DOHH2 (cell line): ENCODE data around the gene CAPZB.

Source experiments
- H3F3A ChIP-seq: fragments of 200-600 bp; sonication (generic), shearing (Covaris generic); 2 replicates; pipeline ENCODE4 v1.6.0; 2016; ENCODE audit warnings: antibody characterized with exemption, mild to moderate bottlenecking; ENCODE audit not compliant: control insufficient read depth, insufficient read depth
- H3K27ac ChIP-seq: fragments of 200-600 bp; sonication (generic); 2 replicates; pipeline ENCODE4 v1.5.1; 2014; ENCODE audit warnings: low read depth, mild to moderate bottlenecking, low read length, moderate library complexity
- H3K27me3 ChIP-seq: fragments of 200-600 bp; sonication (generic); 2 replicates; pipeline ENCODE4 v1.6.1; 2014; ENCODE audit warnings: mild to moderate bottlenecking, low read length, mixed read lengths; ENCODE audit not compliant: control insufficient read depth
- H3K36me3 ChIP-seq: fragments of 200-600 bp; sonication (generic); 2 replicates; pipeline ENCODE4 v1.6.1; 2014; ENCODE audit warnings: mild to moderate bottlenecking, low read length, moderate library complexity, mixed read lengths; ENCODE audit not compliant: control insufficient read depth
- H3K4me1 ChIP-seq: fragments of 200-600 bp; sonication (generic); 2 replicates; pipeline ENCODE4 v1.6.1; 2014; ENCODE audit warnings: mild to moderate bottlenecking, low read length, mixed read lengths; ENCODE audit not compliant: control insufficient read depth
- H3K4me2 ChIP-seq: fragments of 200-600 bp; sonication (generic); 2 replicates; pipeline ENCODE4 v1.6.0; 2014; ENCODE audit warnings: mild to moderate bottlenecking, low read length, moderate library complexity
- H3K4me3 ChIP-seq: fragments of 200-600 bp; sonication (generic); 2 replicates; pipeline ENCODE4 v1.5.1; 2014; ENCODE audit warnings: mild to moderate bottlenecking, low read length, mixed read lengths
- H3K79me2 ChIP-seq: fragments of 200-600 bp; sonication (generic); 2 replicates; pipeline ENCODE4 v1.6.1; 2014; ENCODE audit warnings: mild to moderate bottlenecking, low read length, mixed read lengths; ENCODE audit not compliant: control insufficient read depth
- H3K9me2 ChIP-seq: fragments of 200-600 bp; sonication (generic); replicated peaks from 2 replicates; pipeline ENCODE4 v1.6.1; 2014; ENCODE audit warnings: mild to moderate bottlenecking, low read length, mixed read lengths; ENCODE audit not compliant: control insufficient read depth
- H3K9me3 ChIP-seq: fragments of 200-600 bp; sonication (generic); 2 replicates; pipeline ENCODE4 v1.6.1; 2014; ENCODE audit warnings: antibody characterized with exemption, low read length, mixed read lengths; ENCODE audit not compliant: control insufficient read depth, insufficient read depth
- H4K20me1 ChIP-seq: fragments of 200-600 bp; sonication (generic); 2 replicates; pipeline ENCODE4 v1.6.0; 2014; ENCODE audit warnings: low read depth, mild to moderate bottlenecking, antibody characterized with exemption, low read length, moderate library complexity; ENCODE audit not compliant: control insufficient read depth, insufficient read depth
- CTCF ChIP-seq: fragments of 200-600 bp; sonication (generic); IDR thresholded peaks from one replicate; pipeline ENCODE4 v1.5.1; 2014; ENCODE audit warnings: antibody characterized with exemption, mild to moderate bottlenecking, low read depth, low read length; ENCODE audit not compliant: poor library complexity, severe bottlenecking
- EZH2phosphoT487 ChIP-seq: fragments of 200-600 bp; sonication (generic); IDR thresholded peaks from 2 replicates; pipeline ENCODE4 v1.6.1; 2017; ENCODE audit warnings: borderline replicate concordance, mild to moderate bottlenecking, antibody characterized with exemption, low read length, moderate library complexity, mixed read lengths

CAPZB gene

DNA sequence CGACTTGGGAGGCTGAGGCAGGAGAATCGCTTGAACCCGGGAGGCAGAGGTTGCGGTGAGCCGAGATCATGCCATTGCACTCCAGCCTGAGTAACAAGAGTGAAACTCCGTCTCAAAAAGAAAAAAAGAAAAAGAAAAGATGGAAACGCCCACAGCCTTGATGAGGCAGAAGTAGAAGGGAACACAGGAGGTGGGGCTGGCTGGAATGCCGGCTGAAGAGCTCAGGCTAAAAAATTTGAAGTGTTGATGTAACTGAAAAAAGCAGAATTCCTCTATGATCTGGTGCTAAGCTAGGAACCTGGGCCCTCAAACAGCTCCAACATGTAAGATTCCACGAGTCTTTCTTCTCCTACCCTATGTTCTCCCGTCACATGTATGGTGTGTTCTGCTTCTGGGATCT lies 119.6 kb downstream of the CAPZB start:
- no peaks in the 10 kb centered on the region for H3K27me3 ChIP-seq
- no peaks in the 10 kb centered on the region for H3K4me1 ChIP-seq
- H3F3A ChIP-seq: no peaks in the 10 kb centered on the region
- no peak overlapping the region for H3K4me2 ChIP-seq
- 0 out of 2 replicates have a peak, but pooled peaks cover 3% of the 10 kb centered on the region for H4K20me1 ChIP-seq
- H3K9me3 ChIP-seq: no peaks in the 10 kb centered on the region
- H3K79me2 ChIP-seq: no peaks in the 10 kb centered on the region; the same call in 1 of the 2 replicates
- TF ChIP-seq EZH2phosphoT487 (no peak), CTCF (no peak)
- H3K9me2 ChIP-seq: no peaks in the 10 kb centered on the region
- H3K27ac ChIP-seq: no peak overlapping the region
- no peak overlapping the region for H3K4me3 ChIP-seq
- no peaks in the 10 kb centered on the region for H3K36me3 ChIP-seq

GRCh38 chr1:19363536-19364152 lies 121.7 kb downstream of the CAPZB start:
- Histone ChIP-seq H3K9me2 (no peaks in the 10 kb centered on the region), H3K4me2 (no peak overlapping the region), H3K4me3 (no peak overlapping the region), H3K9me3 (no peaks in the 10 kb centered on the region), H4K20me1 (0 out of 2 replicates have a peak, but pooled peaks cover 3% of the 10 kb centered on the region), H3K27me3 (no peaks in the 10 kb centered on the region), H3K79me2 (no peaks in the 10 kb centered on the region; the same call in 1 of the 2 replicates), H3K4me1 (no peaks in the 10 kb centered on the region), H3F3A (no peaks in the 10 kb centered on the region), H3K36me3 (0 out of 2 replicates have a peak, but pooled peaks cover 2% of the 10 kb centered on the region), H3K27ac (no peak overlapping the region)
- TF ChIP-seq EZH2phosphoT487 (no peak), CTCF (no peak)

DNA sequence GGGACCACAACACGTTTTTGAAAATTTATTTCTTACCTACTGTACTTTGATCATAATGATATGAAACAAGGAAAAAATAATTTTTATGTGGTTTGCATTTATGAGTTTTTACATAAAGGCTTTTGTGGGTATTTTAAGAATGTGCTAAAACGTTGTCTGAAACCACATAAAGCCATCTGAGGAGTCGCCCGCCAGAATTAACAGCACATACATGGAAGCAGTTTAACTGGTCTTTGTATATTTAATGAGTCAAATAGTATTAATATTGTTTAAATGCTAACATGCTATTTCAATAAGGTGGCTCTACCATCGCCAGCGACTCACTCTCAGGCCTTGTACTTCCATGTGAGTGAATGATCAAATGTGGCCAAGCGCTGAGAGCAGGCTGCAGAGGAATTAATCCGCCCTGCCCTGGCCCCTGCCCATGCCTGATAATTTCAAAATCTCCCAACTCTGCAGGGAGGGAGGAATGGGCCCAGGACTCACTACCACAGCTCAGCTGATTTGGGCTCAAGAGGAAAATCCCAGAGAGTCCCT lies 123.7 kb downstream of the CAPZB start:
- TF ChIP-seq CTCF: no peak
- no peak for TF ChIP-seq EZH2phosphoT487
- no peaks in the 10 kb centered on the region for H3K4me1 ChIP-seq
- no peaks in the 10 kb centered on the region for H3K9me3 ChIP-seq
- no peaks in the 10 kb centered on the region for H3K27me3 ChIP-seq
- H3F3A ChIP-seq: no peaks in the 10 kb centered on the region
- H3K4me3 ChIP-seq: no peak overlapping the region
- no peak overlapping the region for H3K4me2 ChIP-seq
- H3K9me2 ChIP-seq: no peaks in the 10 kb centered on the region
- H3K79me2 ChIP-seq: no peaks in the 10 kb centered on the region
- H4K20me1 ChIP-seq: no peaks in the 10 kb centered on the region
- no peak overlapping the region for H3K27ac ChIP-seq
- peaks cover 2% of the 10 kb centered on the region; the same call in 1 of the 2 replicates for H3K36me3 ChIP-seq
